Measurements from ENCODE around the gene SMYD1. TPM values are rescaled to one million over a fixed set of nuclear protein-coding genes. Genes with fewer than 3 reads are reported as not detected.

SMYD1 gene
- total RNA-seq, 1 experiment from 2014 or later, result not detected

DNA sequence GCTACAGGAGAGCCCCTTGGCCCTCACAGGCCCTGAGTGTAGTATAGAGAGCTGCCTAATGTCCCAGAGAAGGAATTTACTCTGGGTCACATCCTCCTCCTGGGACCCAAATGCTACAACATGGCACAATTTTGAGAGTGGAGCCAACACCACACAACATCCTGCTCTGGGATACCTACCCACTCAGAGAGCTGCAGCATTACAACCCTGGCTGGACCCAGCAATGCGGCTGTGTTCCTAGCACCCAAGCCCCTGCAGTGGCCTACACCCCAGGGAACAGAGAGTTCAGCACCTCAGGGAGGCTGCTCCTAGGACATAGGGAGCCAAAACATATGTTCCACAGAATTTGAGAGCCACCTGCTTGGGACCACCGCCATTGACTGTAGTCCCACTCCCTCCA lies 79.5 kb downstream of the SMYD1 start:
- Mint-ChIP-seq H3K4me3 (ENCODE audit: low read depth, unreplicated experiment) (no peak overlapping the region), H3K27ac (ENCODE audit: unreplicated experiment) (no peak overlapping the region), H3K4me1 (ENCODE audit: low read depth, unreplicated experiment) (no peaks in the 10 kb centered on the region), H3K9me3 (ENCODE audit: low read depth, unreplicated experiment) (peaks cover 5% of the 10 kb centered on the region), H3K27me3 (ENCODE audit: unreplicated experiment) (peaks cover 26% of the 10 kb centered on the region), H3K36me3 (ENCODE audit: insufficient read depth, unreplicated experiment) (no peaks in the 10 kb centered on the region)
- BruUV-seq (replicated peaks), result no TSS peak
- TF ChIP-seq CTCF (IDR thresholded peaks at IDR 0.05; ENCODE audit: unreplicated experiment), result no peak
- intact Hi-C loops (cut with micrococcal nuclease; ENCODE audit: unreplicated experiment), result no loop called here
- CTCF ChIA-PET, result interaction anchor here (0.6 kb wide), 1 partner anchor 104 kb away, joined by 3 read pairs; no protein-coding TSS in a partner anchor
- DNase-seq, result no peak

- Mint-ChIP-seq H3K4me3 (ENCODE audit: low read depth, unreplicated experiment) (no peak overlapping the region), H3K27ac (ENCODE audit: unreplicated experiment) (no peak overlapping the region), H3K27me3 (ENCODE audit: unreplicated experiment) (peaks cover 8% of the 10 kb centered on the region), H3K36me3 (ENCODE audit: insufficient read depth, unreplicated experiment) (no peaks in the 10 kb centered on the region), H3K4me1 (ENCODE audit: low read depth, unreplicated experiment) (no peaks in the 10 kb centered on the region), H3K9me3 (ENCODE audit: low read depth, unreplicated experiment) (peaks cover 5% of the 10 kb centered on the region)
- intact Hi-C loops (cut with micrococcal nuclease; ENCODE audit: unreplicated experiment), result no loop called here
- DNase-seq, result no peak
- CTCF ChIA-PET, result no interaction called here
- BruUV-seq (replicated peaks), result no TSS peak
- TF ChIP-seq CTCF (IDR thresholded peaks at IDR 0.05; ENCODE audit: unreplicated experiment), result no peak
Observed at GRCh38 chr2:88148929-88149438, 81.4 kb downstream of the SMYD1 start.

GRCh38 chr2:88159481-88159880 lies 91.9 kb downstream of the SMYD1 start:
- intact Hi-C loops (cut with micrococcal nuclease; ENCODE audit: unreplicated experiment), result loop anchor here (2.0 kb wide), 1 partner anchor 97 kb away; no protein-coding TSS in a partner anchor
- Mint-ChIP-seq H3K27me3 (ENCODE audit: unreplicated experiment) (peaks cover 19% of the 10 kb centered on the region), H3K36me3 (ENCODE audit: insufficient read depth, unreplicated experiment) (no peaks in the 10 kb centered on the region), H3K4me3 (ENCODE audit: low read depth, unreplicated experiment) (no peak overlapping the region), H3K27ac (ENCODE audit: unreplicated experiment) (no peak overlapping the region), H3K9me3 (ENCODE audit: low read depth, unreplicated experiment) (no peaks in the 10 kb centered on the region), H3K4me1 (ENCODE audit: low read depth, unreplicated experiment) (no peaks in the 10 kb centered on the region)
- TF ChIP-seq CTCF (IDR thresholded peaks at IDR 0.05; ENCODE audit: unreplicated experiment), result no peak
- DNase-seq, result no peak
- CTCF ChIA-PET, result interaction anchor here (3.7 kb wide), 1 partner anchor 99 kb away, joined by 83 read pairs; no protein-coding TSS in a partner anchor
- no TSS peak for BruUV-seq (replicated peaks)

DNA sequence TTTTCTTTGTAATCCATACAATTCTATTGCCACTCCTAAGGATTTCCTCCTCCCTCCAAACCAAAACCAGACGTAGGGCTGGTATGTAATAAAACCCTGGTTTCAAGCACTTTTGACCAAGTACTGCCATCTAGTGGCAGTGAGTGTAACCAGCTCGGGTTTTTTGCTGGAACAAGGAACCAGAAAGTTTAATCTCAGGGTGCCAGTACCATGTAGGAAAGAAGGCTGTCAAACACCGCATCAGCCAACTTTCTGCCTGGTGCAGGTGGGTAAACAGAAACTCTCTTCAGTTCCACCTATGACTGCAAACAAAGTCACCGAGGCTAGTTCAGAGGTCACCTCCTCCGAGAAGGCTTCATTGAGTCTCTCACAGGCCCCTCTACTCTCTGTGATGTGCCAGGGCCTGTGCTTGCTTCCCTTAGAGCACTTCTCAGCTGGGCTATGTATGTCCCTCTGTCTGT lies 92.4 kb downstream of the SMYD1 start:
- Mint-ChIP-seq H3K27ac (ENCODE audit: unreplicated experiment) (no peak overlapping the region), H3K4me1 (ENCODE audit: low read depth, unreplicated experiment) (no peaks in the 10 kb centered on the region), H3K9me3 (ENCODE audit: low read depth, unreplicated experiment) (no peaks in the 10 kb centered on the region), H3K27me3 (ENCODE audit: unreplicated experiment) (peaks cover 24% of the 10 kb centered on the region), H3K4me3 (ENCODE audit: low read depth, unreplicated experiment) (no peak overlapping the region), H3K36me3 (ENCODE audit: insufficient read depth, unreplicated experiment) (no peaks in the 10 kb centered on the region)
- DNase-seq, result peak; percentile 64
- BruUV-seq (replicated peaks), result no TSS peak
- TF ChIP-seq CTCF (IDR thresholded peaks at IDR 0.05; ENCODE audit: unreplicated experiment), result peak; percentile 63
- CTCF ChIA-PET, result interaction anchor here (0.5 to 3.7 kb wide), 2 partner anchors 10 to 99 kb away, joined by 3 to 83 read pairs; partner anchors contain the start of gene THNSL2
- intact Hi-C loops (cut with micrococcal nuclease; ENCODE audit: unreplicated experiment), result loop anchor here (2.0 kb wide), 1 partner anchor 97 kb away; no protein-coding TSS in a partner anchor
